Measurements from ENCODE around the gene MAVS. TPM values are rescaled to one million over a fixed set of nuclear protein-coding genes. Genes with fewer than 3 reads are reported as not detected.

MAVS gene
- total RNA-seq, 1 donor from 2014 or later: 41.5 TPM

DNA sequence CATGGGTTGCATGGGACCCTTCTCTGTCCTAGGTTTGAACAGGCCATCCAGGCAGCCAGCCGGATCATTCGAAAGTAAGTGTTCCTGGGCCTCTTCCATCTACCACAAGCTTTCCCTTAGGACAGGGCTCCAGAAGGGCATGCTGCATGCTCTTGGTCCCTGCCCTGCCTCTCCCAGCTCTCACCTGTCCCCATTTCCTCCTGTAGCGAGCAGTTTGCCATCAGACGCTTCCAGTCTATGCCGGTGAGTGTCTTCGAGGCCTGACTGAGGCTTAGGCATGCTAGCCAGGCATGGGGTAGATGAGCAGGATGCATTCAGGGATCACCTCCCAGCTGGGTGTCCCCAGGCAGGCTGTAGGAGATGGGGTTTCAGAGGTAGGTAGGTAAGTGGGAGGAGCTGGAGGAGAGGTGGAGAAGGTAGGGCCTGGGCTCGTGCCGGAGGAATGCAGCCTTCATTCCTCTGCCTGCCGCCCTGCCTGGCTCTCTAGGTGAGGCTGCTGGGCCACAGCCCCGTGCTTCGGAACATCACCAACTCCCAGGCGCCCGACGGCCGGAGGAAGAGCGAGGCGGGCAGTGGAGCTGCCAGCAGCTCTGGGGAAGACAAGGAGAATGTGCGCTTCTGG, 46.3 kb upstream of the MAVS start:
- intact Hi-C loops (cut with DNase I): no loop called here
- H3K36me3 ChIP-seq: peaks cover 74% of the 10 kb centered on the region
- no peaks in the 10 kb centered on the region for H3K9me3 ChIP-seq
- no peaks in the 10 kb centered on the region for H3K27me3 ChIP-seq
- peak; percentile 24 for ATAC-seq
- peak overlapping the region; percentile 96 for H3K27ac ChIP-seq
- no peak for DNase-seq
- H3K4me1 ChIP-seq: peaks cover 83% of the 10 kb centered on the region
- no peak overlapping the region for H3K4me3 ChIP-seq
- TF ChIP-seq, protein P1, sequence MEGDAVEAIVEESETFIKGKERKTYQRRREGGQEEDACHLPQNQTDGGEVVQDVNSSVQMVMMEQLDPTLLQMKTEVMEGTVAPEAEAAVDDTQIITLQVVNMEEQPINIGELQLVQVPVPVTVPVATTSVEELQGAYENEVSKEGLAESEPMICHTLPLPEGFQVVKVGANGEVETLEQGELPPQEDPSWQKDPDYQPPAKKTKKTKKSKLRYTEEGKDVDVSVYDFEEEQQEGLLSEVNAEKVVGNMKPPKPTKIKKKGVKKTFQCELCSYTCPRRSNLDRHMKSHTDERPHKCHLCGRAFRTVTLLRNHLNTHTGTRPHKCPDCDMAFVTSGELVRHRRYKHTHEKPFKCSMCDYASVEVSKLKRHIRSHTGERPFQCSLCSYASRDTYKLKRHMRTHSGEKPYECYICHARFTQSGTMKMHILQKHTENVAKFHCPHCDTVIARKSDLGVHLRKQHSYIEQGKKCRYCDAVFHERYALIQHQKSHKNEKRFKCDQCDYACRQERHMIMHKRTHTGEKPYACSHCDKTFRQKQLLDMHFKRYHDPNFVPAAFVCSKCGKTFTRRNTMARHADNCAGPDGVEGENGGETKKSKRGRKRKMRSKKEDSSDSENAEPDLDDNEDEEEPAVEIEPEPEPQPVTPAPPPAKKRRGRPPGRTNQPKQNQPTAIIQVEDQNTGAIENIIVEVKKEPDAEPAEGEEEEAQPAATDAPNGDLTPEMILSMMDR (IDR thresholded peaks at IDR 0.05): no peak

- Histone ChIP-seq H3K36me3 (peaks cover 78% of the 10 kb centered on the region), H3K4me1 (peaks cover 85% of the 10 kb centered on the region), H3K4me3 (no peak overlapping the region), H3K27ac (peak overlapping the region; percentile 96), H3K9me3 (no peaks in the 10 kb centered on the region), H3K27me3 (no peaks in the 10 kb centered on the region)
- TF ChIP-seq, protein P1 (IDR thresholded peaks at IDR 0.05): no peak
- intact Hi-C loops (cut with DNase I): no loop called here
- ATAC-seq (no peak), DNase-seq (no peak)
Observed at GRCh38 chr20:3800878-3801260, 45.8 kb upstream of the MAVS start.

- Histone ChIP-seq H3K27me3 (no peaks in the 10 kb centered on the region), H3K27ac (peak overlapping the region; percentile 96), H3K9me3 (no peaks in the 10 kb centered on the region), H3K4me1 (peaks cover 89% of the 10 kb centered on the region), H3K36me3 (peaks cover 82% of the 10 kb centered on the region), H3K4me3 (no peak overlapping the region)
- ATAC-seq (no peak), DNase-seq (no peak)
- TF ChIP-seq, protein P1 (IDR thresholded peaks at IDR 0.05): no peak
- intact Hi-C loops (cut with DNase I): no loop called here
Observed at GRCh38 chr20:3801299-3801698, 45.3 kb upstream of the MAVS start.

DNA sequence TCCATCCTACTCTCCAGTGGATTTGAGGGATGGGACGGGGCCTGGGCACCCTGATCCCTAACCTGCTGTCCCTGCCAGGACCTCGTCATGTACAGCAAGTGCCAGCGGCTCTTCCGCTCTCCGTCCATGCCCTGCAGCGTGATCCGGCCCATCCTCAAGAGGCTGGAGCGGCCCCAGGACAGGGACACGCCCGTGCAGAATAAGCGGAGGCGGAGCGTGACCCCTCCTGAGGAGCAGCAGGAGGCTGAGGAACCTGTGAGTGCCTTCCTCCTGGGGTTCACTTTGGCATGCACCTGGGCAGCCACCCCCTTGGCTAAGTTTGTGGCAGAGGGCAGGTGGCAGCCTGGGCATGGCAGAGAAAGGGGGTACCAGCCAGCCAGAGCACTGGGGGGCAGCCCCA, 44.8 kb upstream of the MAVS start:
- Histone ChIP-seq H3K27ac (peak overlapping the region; percentile 96), H3K9me3 (no peaks in the 10 kb centered on the region), H3K4me3 (no peak overlapping the region), H3K27me3 (no peaks in the 10 kb centered on the region), H3K4me1 (peaks cover 93% of the 10 kb centered on the region), H3K36me3 (peaks cover 82% of the 10 kb centered on the region)
- intact Hi-C loops (cut with DNase I): no loop called here
- TF ChIP-seq, protein P1 (IDR thresholded peaks at IDR 0.05): no peak
- DNase-seq (no peak), ATAC-seq (peak; percentile 44)

DNA sequence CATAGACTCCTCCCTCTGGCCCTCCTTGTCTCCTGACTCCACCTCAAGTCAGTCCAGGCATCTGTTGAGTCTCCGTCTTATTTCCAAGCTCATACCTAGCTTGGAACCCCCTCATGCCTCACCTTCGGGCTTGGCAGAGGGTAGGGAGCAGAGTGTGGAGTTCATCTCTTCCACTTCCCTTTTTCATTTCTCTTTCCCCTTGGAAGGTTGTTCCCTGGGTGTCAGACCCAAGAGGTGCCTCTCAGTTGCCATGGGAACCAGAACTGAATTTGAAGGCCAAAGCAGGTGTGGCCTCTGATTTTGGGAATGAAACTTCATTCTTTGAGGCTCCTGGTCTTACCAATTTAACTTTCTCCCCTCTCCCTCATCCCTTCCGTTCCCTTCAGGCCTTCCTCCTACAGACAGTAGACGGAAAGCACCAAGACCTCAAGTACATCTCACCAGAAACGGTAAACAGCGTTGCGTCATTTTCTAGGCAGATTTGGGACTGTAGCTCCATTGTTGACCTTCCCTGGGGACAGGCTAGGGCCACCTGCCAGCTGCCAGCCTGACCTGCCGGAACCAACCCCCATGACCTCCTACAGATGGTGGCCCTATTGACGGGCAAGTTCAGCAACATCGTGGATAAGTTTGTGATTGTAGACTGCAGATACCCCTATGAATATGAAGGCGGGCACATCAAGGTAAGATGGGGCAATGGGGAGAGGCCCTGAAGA, 44.0 kb upstream of the MAVS start:
- TF ChIP-seq, protein P1 (IDR thresholded peaks at IDR 0.05): no peak
- H3K9me3 ChIP-seq: no peaks in the 10 kb centered on the region
- DNase-seq: no peak
- ATAC-seq: peak; percentile 5
- intact Hi-C loops (cut with DNase I): no loop called here
- H3K27ac ChIP-seq: peak overlapping the region; percentile 96
- H3K4me1 ChIP-seq: peaks cover 94% of the 10 kb centered on the region
- H3K36me3 ChIP-seq: peaks cover 80% of the 10 kb centered on the region
- H3K27me3 ChIP-seq: no peaks in the 10 kb centered on the region
- no peak overlapping the region for H3K4me3 ChIP-seq

All from upper lobe of right lung (tissue), 1 donor.